Liver (tissue), 9 donors: Measurements from ENCODE around the gene ESRP2. TPM values are rescaled to one million over a fixed set of nuclear protein-coding genes. Genes with fewer than 3 reads are reported as not detected.

ENCODE experiments used
- DNase-seq: peaks from one replicate; pipeline ENCODE4 v3.0.0-alpha.2; 2017; ENCODE audit warnings: low spot score
- H3K27ac ChIP-seq, 2 donors: one replicate each; pipeline ENCODE4 v1.7.0; 2013; ENCODE audit warnings: inconsistent platforms in 2 of 2, low read length in 2 of 2, control low read depth in 1 of 2, low read depth in 1 of 2, mild to moderate bottlenecking in 1 of 2
- H3K27me3 ChIP-seq, 4 donors: one replicate each; pipeline versions ENCODE4 v1.6.1 to v1.7.0; 2013; ENCODE audit warnings: low read length in 3 of 4, inconsistent platforms in 1 of 4, mild to moderate bottlenecking in 1 of 4, moderate library complexity in 1 of 4; ENCODE audit not compliant: control insufficient read depth in 4 of 4, insufficient read depth in 4 of 4
- H3K36me3 ChIP-seq, 4 donors: one replicate each; pipeline versions ENCODE4 v1.6.1 to v1.7.0; 2013; ENCODE audit warnings: low read length in 3 of 4, mild to moderate bottlenecking in 3 of 4, low read depth in 1 of 4, moderate library complexity in 1 of 4; ENCODE audit not compliant: control insufficient read depth in 4 of 4, insufficient read depth in 3 of 4
- H3K4me1 ChIP-seq, 4 donors: one replicate each; pipeline versions ENCODE4 v1.6.1 to v1.7.0; 2013; ENCODE audit warnings: low read length in 3 of 4, mild to moderate bottlenecking in 3 of 4, moderate library complexity in 1 of 4; ENCODE audit not compliant: control insufficient read depth in 4 of 4, insufficient read depth in 4 of 4
- H3K4me3 ChIP-seq, 3 donors: one replicate each; pipeline versions ENCODE4 v1.6.1 to v1.7.0; 2013; ENCODE audit warnings: low read length in 3 of 3, control low read depth in 1 of 3, low read depth in 1 of 3, mild to moderate bottlenecking in 1 of 3
- H3K9ac ChIP-seq, 2 donors: one replicate each; pipeline ENCODE4 v1.7.0; 2013; ENCODE audit warnings: low read length in 2 of 2, mild to moderate bottlenecking in 2 of 2, moderate library complexity in 2 of 2, control low read depth in 1 of 2, low read depth in 1 of 2
- H3K9me3 ChIP-seq, 4 donors: one replicate each; pipeline versions ENCODE4 v1.6.1 to v1.7.0; 2013; ENCODE audit warnings: low read length in 3 of 4; ENCODE audit not compliant: control insufficient read depth in 4 of 4
- FOXA1 ChIP-seq: IDR thresholded peaks from 2 replicates; pipeline ENCODE4 v1.6.1; 2016; ENCODE audit warnings: antibody characterized with exemption
- FOXA2 ChIP-seq: IDR thresholded peaks from 2 replicates; pipeline ENCODE4 v1.6.1; 2016; ENCODE audit warnings: antibody characterized with exemption
- GABPA ChIP-seq, 2 donors: IDR thresholded peaks in 1 of 2; conservative IDR thresholded peaks in 1 of 2; 2 replicates each; pipeline ENCODE4 v1.6.1; 2016; ENCODE audit warnings: antibody characterized with exemption in 2 of 2, mild to moderate bottlenecking in 1 of 2, moderate library complexity in 1 of 2
- HNF4A ChIP-seq, 2 donors: conservative IDR thresholded peaks; 2 replicates each; pipeline ENCODE4 v1.6.1; 2016; ENCODE audit warnings: antibody characterized with exemption in 2 of 2, mild to moderate bottlenecking in 2 of 2
- HNF4G ChIP-seq: IDR thresholded peaks from 2 replicates; pipeline ENCODE4 v1.6.1; 2016; ENCODE audit warnings: antibody characterized with exemption
- JUND ChIP-seq, 2 donors: IDR thresholded peaks; 2 replicates each; pipeline ENCODE4 v1.6.1; 2016; ENCODE audit warnings: antibody characterized with exemption in 2 of 2
- NR2F2 ChIP-seq: IDR thresholded peaks from 2 replicates; pipeline ENCODE4 v1.6.1; 2016; ENCODE audit warnings: antibody characterized with exemption
- RAD21 ChIP-seq, 2 donors: IDR thresholded peaks; 2 replicates each; pipeline ENCODE4 v1.6.1; 2016; ENCODE audit warnings: antibody characterized with exemption in 2 of 2, mild to moderate bottlenecking in 2 of 2
- RXRA ChIP-seq, 2 donors: IDR thresholded peaks; 2 replicates each; pipeline ENCODE4 v1.6.1; 2017 to 2018; ENCODE audit warnings: antibody characterized with exemption in 2 of 2, mild to moderate bottlenecking in 1 of 2
- SP1 ChIP-seq: IDR thresholded peaks from 2 replicates; pipeline ENCODE4 v1.6.1; 2018; ENCODE audit warnings: antibody characterized with exemption, mild to moderate bottlenecking
- TAF1 ChIP-seq: conservative IDR thresholded peaks from 2 replicates; pipeline ENCODE4 v1.6.1; 2016; ENCODE audit warnings: antibody characterized with exemption, mild to moderate bottlenecking
- YY1 ChIP-seq: IDR thresholded peaks from 2 replicates; pipeline ENCODE4 v1.6.1; 2016; ENCODE audit warnings: antibody characterized with exemption, mild to moderate bottlenecking
- WGBS: extraction: QIAGEN DNeasy Blood & Tissue Kit; methylation state at CpG from one replicate; pipeline ENCODE4 v1.1.7; 2013; 5-methylcytosine and 5-hydroxymethylcytosine counted together
- polyA plus RNA-seq, 2 donors: library from polyadenylated mRNA; stranded (reverse) in 1 of 2; unstranded in 1 of 2; fragments of 200-250 nt in 1 of 2; fragments of >200 nt in 1 of 2; fragmentation: Nextera tagmentation in 1 of 2; extraction: Ambion mirVana in 1 of 2; gene quantifications; one replicate each; pipeline versions ENCODE4 v1.2.1 to v1.2.3, GENCODE V29; 2013 to 2015
- total RNA-seq, 2 donors: library from RNA; depleted of rRNA; stranded (reverse); fragments of >200 nt; gene quantifications; one replicate each; pipeline ENCODE4 v1.2.3, GENCODE V29; 2014
- TF ChIP-seq, protein P1 (sequence below): IDR thresholded peaks from 2 replicates; pipeline ENCODE4 v1.6.1; 2016; ENCODE audit warnings: antibody characterized with exemption
- TF ChIP-seq, protein P2 (sequence below): fragments of 150-350 bp; IDR thresholded peaks from 2 replicates; pipeline ENCODE4 v1.5.1; 2017; ENCODE audit warnings: improper control_type of control experiment, low read depth, low read length; ENCODE audit not compliant: missing input control
- TF ChIP-seq, protein P3 (sequence below): IDR thresholded peaks from 2 replicates; pipeline ENCODE4 v1.6.1; 2016; ENCODE audit warnings: antibody characterized with exemption
- TF ChIP-seq, protein P4 (sequence below): IDR thresholded peaks from 2 replicates; pipeline ENCODE4 v1.6.1; 2016; ENCODE audit warnings: antibody characterized with exemption
- TF ChIP-seq, protein P5 (sequence below): IDR thresholded peaks from 2 replicates; pipeline ENCODE4 v1.6.1; 2016; ENCODE audit warnings: antibody characterized with exemption, mild to moderate bottlenecking
- donor health status: healthy.
- donor health status: healthy.
- donor health status: healthy.
- donor health status: healthy.
- donor health status: healthy.

The ESRP2 gene
- total and polyA plus RNA-seq, 4 donors = 21.0 to 84.8 (median 45.7) TPM

DNA sequence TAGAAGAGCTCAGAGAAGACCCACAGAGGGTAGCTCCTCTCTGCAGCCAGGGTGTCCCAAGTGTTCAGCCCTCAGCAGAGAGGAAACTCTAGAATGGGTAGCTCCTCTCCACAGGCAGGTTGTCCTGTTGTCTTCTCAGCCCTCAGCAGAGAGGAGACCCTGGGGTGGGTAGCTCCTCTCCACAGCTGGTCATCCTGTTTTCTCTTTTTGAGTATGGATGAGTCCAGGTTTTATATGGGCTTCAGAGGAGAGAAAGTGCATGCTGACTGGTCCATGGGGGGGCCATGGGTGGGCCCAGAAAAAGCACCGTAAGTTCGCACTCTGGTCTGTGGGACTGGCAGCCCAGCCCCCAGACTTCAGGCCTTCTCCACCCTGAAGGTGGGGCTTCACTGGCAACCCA is 48.4 kb downstream of the ESRP2 start:
- no peaks in the 10 kb centered on the region for H3K9me3 ChIP-seq
- 99% methylated on average over 2 of the region's 2 CpGs for WGBS
- TF ChIP-seq RXRA (IDR thresholded peaks at IDR 0.05) (no peak), FOXA2 (no peak), HNF4G (no peak), RAD21 (IDR thresholded peaks at IDR 0.05) (no peak), SP1 (no peak), NR2F2 (no peak), YY1 (no peak), GABPA (IDR thresholded peaks at IDR 0.05 in 1 of 2, conservative IDR thresholded peaks at IDR 0.05 in 1 of 2) (no peak), HNF4A (conservative IDR thresholded peaks at IDR 0.05) (no peak), TAF1 (no peak)
- TF ChIP-seq, protein P1, sequence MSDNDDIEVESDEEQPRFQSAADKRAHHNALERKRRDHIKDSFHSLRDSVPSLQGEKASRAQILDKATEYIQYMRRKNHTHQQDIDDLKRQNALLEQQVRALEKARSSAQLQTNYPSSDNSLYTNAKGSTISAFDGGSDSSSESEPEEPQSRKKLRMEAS = no peak
- TF ChIP-seq, protein P2, sequence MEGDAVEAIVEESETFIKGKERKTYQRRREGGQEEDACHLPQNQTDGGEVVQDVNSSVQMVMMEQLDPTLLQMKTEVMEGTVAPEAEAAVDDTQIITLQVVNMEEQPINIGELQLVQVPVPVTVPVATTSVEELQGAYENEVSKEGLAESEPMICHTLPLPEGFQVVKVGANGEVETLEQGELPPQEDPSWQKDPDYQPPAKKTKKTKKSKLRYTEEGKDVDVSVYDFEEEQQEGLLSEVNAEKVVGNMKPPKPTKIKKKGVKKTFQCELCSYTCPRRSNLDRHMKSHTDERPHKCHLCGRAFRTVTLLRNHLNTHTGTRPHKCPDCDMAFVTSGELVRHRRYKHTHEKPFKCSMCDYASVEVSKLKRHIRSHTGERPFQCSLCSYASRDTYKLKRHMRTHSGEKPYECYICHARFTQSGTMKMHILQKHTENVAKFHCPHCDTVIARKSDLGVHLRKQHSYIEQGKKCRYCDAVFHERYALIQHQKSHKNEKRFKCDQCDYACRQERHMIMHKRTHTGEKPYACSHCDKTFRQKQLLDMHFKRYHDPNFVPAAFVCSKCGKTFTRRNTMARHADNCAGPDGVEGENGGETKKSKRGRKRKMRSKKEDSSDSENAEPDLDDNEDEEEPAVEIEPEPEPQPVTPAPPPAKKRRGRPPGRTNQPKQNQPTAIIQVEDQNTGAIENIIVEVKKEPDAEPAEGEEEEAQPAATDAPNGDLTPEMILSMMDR = no peak
- TF ChIP-seq, protein P3, sequence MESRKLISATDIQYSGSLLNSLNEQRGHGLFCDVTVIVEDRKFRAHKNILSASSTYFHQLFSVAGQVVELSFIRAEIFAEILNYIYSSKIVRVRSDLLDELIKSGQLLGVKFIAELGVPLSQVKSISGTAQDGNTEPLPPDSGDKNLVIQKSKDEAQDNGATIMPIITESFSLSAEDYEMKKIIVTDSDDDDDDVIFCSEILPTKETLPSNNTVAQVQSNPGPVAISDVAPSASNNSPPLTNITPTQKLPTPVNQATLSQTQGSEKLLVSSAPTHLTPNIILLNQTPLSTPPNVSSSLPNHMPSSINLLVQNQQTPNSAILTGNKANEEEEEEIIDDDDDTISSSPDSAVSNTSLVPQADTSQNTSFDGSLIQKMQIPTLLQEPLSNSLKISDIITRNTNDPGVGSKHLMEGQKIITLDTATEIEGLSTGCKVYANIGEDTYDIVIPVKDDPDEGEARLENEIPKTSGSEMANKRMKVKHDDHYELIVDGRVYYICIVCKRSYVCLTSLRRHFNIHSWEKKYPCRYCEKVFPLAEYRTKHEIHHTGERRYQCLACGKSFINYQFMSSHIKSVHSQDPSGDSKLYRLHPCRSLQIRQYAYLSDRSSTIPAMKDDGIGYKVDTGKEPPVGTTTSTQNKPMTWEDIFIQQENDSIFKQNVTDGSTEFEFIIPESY = no peak
- TF ChIP-seq, protein P4, sequence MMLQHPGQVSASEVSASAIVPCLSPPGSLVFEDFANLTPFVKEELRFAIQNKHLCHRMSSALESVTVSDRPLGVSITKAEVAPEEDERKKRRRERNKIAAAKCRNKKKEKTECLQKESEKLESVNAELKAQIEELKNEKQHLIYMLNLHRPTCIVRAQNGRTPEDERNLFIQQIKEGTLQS = no peak
- H3K27ac ChIP-seq = no peak overlapping the region
- no peaks in the 10 kb centered on the region for H3K27me3 ChIP-seq
- H3K4me1 ChIP-seq = no peaks in the 10 kb centered on the region
- DNase-seq = no peak
- H3K4me3 ChIP-seq = no peak overlapping the region
- peaks cover 3 to 67% (median 34%) of the 10 kb centered on the region in 4 donors for H3K36me3 ChIP-seq
- no peak overlapping the region for H3K9ac ChIP-seq

DNA sequence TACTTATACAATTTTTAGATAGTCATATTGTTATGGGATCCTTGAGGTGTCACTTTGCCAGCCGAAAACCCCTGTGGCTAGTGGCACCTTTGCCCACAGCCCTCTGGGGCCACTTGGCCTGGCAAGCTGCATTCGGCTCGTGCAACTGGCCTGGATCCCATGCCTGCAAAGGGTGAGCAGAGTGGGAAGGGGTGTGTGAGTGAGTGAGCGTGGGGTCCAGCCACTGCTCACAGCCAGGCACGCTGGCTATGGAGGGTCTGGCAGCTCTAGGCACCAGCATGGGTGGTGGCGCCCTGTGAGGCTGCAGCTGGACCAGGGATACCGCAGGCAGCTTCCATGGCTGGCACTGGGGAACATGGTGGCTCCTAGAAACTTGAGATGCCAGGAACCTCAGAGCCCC is 49.0 kb downstream of the ESRP2 start:
- no peak for DNase-seq
- H3K9ac ChIP-seq = no peak overlapping the region
- H3K27me3 ChIP-seq = no peaks in the 10 kb centered on the region
- over 99% methylated on average over 7 of the region's 7 CpGs for WGBS
- no peak for TF ChIP-seq YY1
- TF ChIP-seq, protein P1 = no peak
- TF ChIP-seq FOXA1 = no peak
- TF ChIP-seq, protein P5, sequence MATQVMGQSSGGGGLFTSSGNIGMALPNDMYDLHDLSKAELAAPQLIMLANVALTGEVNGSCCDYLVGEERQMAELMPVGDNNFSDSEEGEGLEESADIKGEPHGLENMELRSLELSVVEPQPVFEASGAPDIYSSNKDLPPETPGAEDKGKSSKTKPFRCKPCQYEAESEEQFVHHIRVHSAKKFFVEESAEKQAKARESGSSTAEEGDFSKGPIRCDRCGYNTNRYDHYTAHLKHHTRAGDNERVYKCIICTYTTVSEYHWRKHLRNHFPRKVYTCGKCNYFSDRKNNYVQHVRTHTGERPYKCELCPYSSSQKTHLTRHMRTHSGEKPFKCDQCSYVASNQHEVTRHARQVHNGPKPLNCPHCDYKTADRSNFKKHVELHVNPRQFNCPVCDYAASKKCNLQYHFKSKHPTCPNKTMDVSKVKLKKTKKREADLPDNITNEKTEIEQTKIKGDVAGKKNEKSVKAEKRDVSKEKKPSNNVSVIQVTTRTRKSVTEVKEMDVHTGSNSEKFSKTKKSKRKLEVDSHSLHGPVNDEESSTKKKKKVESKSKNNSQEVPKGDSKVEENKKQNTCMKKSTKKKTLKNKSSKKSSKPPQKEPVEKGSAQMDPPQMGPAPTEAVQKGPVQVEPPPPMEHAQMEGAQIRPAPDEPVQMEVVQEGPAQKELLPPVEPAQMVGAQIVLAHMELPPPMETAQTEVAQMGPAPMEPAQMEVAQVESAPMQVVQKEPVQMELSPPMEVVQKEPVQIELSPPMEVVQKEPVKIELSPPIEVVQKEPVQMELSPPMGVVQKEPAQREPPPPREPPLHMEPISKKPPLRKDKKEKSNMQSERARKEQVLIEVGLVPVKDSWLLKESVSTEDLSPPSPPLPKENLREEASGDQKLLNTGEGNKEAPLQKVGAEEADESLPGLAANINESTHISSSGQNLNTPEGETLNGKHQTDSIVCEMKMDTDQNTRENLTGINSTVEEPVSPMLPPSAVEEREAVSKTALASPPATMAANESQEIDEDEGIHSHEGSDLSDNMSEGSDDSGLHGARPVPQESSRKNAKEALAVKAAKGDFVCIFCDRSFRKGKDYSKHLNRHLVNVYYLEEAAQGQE = no peak
- TF ChIP-seq NR2F2 = no peak
- TF ChIP-seq SP1 = no peak
- no peak for TF ChIP-seq JUND (IDR thresholded peaks at IDR 0.05)
- no peak for TF ChIP-seq GABPA (IDR thresholded peaks at IDR 0.05 in 1 of 2, conservative IDR thresholded peaks at IDR 0.05 in 1 of 2)
- no peak for TF ChIP-seq RAD21 (IDR thresholded peaks at IDR 0.05)
- TF ChIP-seq, protein P4 = no peak
- TF ChIP-seq, protein P2 = no peak
- H3K4me3 ChIP-seq = no peak overlapping the region
- no peaks in the 10 kb centered on the region for H3K9me3 ChIP-seq
- no peaks in the 10 kb centered on the region for H3K4me1 ChIP-seq
- peaks cover 3 to 65% (median 33%) of the 10 kb centered on the region in 4 donors for H3K36me3 ChIP-seq
- no peak overlapping the region for H3K27ac ChIP-seq
